ENCODE data around the gene IRF1. TPM values are rescaled to one million over a fixed set of nuclear protein-coding genes. Genes with fewer than 3 reads are reported as not detected.

The IRF1 gene
- total RNA-seq, 2 experiments from 2014 or later, result 1,212 to 1,234 TPM

- Histone ChIP-seq H3K36me3 (ENCODE audit: insufficient read depth, low read length) (no peaks in the 10 kb centered on the region), H3K4me3 (ENCODE audit: low read length) (no peak overlapping the region), H3K4me1 (ENCODE audit: insufficient read depth, low read length) (peaks cover 78% of the 10 kb centered on the region), H3K27me3 (ENCODE audit: control insufficient read depth in 1 of 2, insufficient read depth in 2 of 2, low read length in 2 of 2) (no peaks in the 10 kb centered on the region), H3K9me3 (ENCODE audit: control insufficient read depth in 1 of 2, insufficient read depth in 1 of 2, low read length in 2 of 2) (no peaks in the 10 kb centered on the region), H3K27ac (ENCODE audit: low read depth in 1 of 2, low read length in 2 of 2) (peak overlapping the region; percentile 82 to 93)
- peaks cover 4% of the 10 kb centered on the region for H3K36me3 Mint-ChIP-seq (ENCODE audit: low read depth)
- H3K27me3 Mint-ChIP-seq, result no peaks in the 10 kb centered on the region
- ATAC-seq (ENCODE audit: poor library complexity) (no peak), DNase-seq (peak in 3 of 14 experiments; percentile 35 to 70 (median 62))
- TF ChIP-seq CTCF (IDR thresholded peaks at IDR 0.05), result no peak
- H3K4me3 Mint-ChIP-seq, result no peak overlapping the region
- CTCF ChIA-PET, result interaction anchor here (0.6 to 10.2 kb wide), 6 partner anchors 8 to 861 kb away, joined by 3 to 104 read pairs (median 4); partner anchors contain the start of gene IRF1
- POLR2A ChIA-PET, result interaction anchor here (0.6 to 15.5 kb wide), 9 partner anchors 17 to 129 kb away, joined by 3 to 526 read pairs (median 25); partner anchors contain the start of genes IRF1, RAD50 and SLC22A5
- peak overlapping the region; percentile 97 for H3K27ac Mint-ChIP-seq
- peaks cover 56% of the 10 kb centered on the region for H3K4me1 Mint-ChIP-seq (ENCODE audit: low read depth)
- H3K9me3 Mint-ChIP-seq, result no peaks in the 10 kb centered on the region
- intact Hi-C loops (cut with DNase I, micrococcal nuclease), result loop anchor here (5.0 to 10.0 kb wide), 2 partner anchors 41 to 1727 kb away; partner anchors contain the start of gene PPP2CA (in 1 of the 2)
Observed at GRCh38 chr5:132498152-132498551, 7.6 kb upstream of the IRF1 start.

- intact Hi-C loops (cut with DNase I, micrococcal nuclease), result loop anchor here (2.0 to 10.0 kb wide), 3 partner anchors 40 to 1727 kb away; partner anchors contain the start of gene PPP2CA (in 1 of the 2)
- H3K4me3 ChIP-seq (ENCODE audit: low read length), result peak overlapping the region; percentile 93
Observed at GRCh38 chr5:132497488-132497997, 7.0 kb upstream of the IRF1 start.

More at GRCh38 chr5:132497488-132497997, 7.0 kb upstream of the IRF1 start:
- CTCF ChIA-PET, result interaction anchor here (1.1 to 10.2 kb wide), 5 partner anchors 19 to 128 kb away, joined by 3 to 104 read pairs (median 4); partner anchors contain the start of gene SLC22A5
- peak overlapping the region; percentile 82 to 93 for H3K27ac ChIP-seq (ENCODE audit: low read depth in 1 of 2, low read length in 2 of 2)
- Mint-ChIP-seq H3K9me3 (no peaks in the 10 kb centered on the region), H3K27me3 (no peaks in the 10 kb centered on the region), H3K27ac (peak overlapping the region; percentile 97), H3K4me3 (peak overlapping the region; percentile 97), H3K4me1 (ENCODE audit: low read depth) (peaks cover 60% of the 10 kb centered on the region), H3K36me3 (ENCODE audit: low read depth) (peaks cover 4% of the 10 kb centered on the region)
- H3K9me3 ChIP-seq (ENCODE audit: control insufficient read depth in 1 of 2, insufficient read depth in 1 of 2, low read length in 2 of 2), result no peaks in the 10 kb centered on the region
- no peak for TF ChIP-seq CTCF (IDR thresholded peaks at IDR 0.05)
- no peaks in the 10 kb centered on the region for H3K36me3 ChIP-seq (ENCODE audit: insufficient read depth, low read length)
- no peaks in the 10 kb centered on the region for H3K27me3 ChIP-seq (ENCODE audit: control insufficient read depth in 1 of 2, insufficient read depth in 2 of 2, low read length in 2 of 2)
- POLR2A ChIA-PET, result interaction anchor here (1.0 to 15.5 kb wide), 16 partner anchors 17 to 128 kb away, joined by 4 to 526 read pairs (median 24); partner anchors contain the start of genes IRF1, RAD50 and SLC22A5
- peak in 3 of 14 experiments; percentile 8 to 35 (median 35) for DNase-seq
- peaks cover 80% of the 10 kb centered on the region for H3K4me1 ChIP-seq (ENCODE audit: insufficient read depth, low read length)
- no peak for ATAC-seq (ENCODE audit: poor library complexity)

Measured in CD4-positive, alpha-beta T cell (primary cell).